ENCODE measurements around the gene CEND1. TPM values are rescaled to one million over a fixed set of nuclear protein-coding genes. Genes with fewer than 3 reads are reported as not detected.

Gene CEND1
- total RNA-seq, 1 experiment from 2014 or later, result not detected

DNA sequence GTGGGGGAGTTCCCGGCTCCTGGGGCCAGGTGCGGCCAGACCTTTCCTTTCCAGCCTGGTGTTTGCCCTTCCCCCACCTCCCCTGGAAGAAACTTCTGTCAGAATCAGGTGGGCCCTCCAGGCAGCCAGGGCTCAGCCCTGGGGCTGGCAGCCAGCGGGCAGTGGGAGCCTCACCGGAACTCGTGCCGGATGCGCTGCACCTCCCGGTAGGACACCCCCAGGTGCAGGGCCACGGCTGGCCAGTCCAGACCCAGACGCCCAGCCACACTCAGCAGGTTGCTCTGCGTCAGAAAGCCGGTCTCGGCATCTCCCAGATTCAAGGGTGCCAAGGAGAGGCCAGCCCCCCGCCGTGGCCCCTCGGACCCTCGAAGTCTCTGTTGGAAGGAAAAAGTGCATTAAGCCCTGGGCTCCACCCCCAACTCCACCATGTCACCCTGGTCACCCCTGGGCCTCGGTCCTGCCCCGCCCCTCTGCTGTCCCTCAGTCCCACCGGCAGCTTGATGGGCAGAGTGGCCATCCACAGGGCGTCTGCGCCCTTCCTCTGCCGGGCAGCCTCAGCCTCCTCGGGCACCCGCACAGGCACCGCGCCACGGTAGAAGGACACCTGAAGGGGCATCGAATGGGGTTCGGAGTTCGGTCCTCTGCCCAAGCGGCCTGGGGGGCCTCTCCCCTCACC is 9.9 kb upstream of the CEND1 start:
- no peaks in the 10 kb centered on the region for H3K79me2 ChIP-seq (ENCODE audit: low read depth)
- POLR2A ChIA-PET (ENCODE audit: unreplicated experiment), result no interaction called here
- peak in 1 of 2 experiments; percentile 30 for DNase-seq
- H3K4me1 ChIP-seq (replicated peaks; ENCODE audit: insufficient read depth), result peaks cover 8% of the 10 kb centered on the region
- H3K27ac ChIP-seq, result no peak overlapping the region
- H2AFZ ChIP-seq, result no peak overlapping the region
- H4K20me1 ChIP-seq (ENCODE audit: insufficient read depth), result no peaks in the 10 kb centered on the region
- H3K27me3 ChIP-seq (ENCODE audit: insufficient read depth, low read depth), result no peaks in the 10 kb centered on the region
- H3K36me3 ChIP-seq (ENCODE audit: low read depth), result no peaks in the 10 kb centered on the region
- H3K9me3 ChIP-seq (ENCODE audit: insufficient read depth, low read depth), result no peaks in the 10 kb centered on the region
- intact Hi-C loops (cut with micrococcal nuclease; ENCODE audit: unreplicated experiment), result loop anchor here (5.0 kb wide), 1 partner anchor 52 kb away; the partner anchor contains the start of gene TALDO1
- TF ChIP-seq, protein P1, sequence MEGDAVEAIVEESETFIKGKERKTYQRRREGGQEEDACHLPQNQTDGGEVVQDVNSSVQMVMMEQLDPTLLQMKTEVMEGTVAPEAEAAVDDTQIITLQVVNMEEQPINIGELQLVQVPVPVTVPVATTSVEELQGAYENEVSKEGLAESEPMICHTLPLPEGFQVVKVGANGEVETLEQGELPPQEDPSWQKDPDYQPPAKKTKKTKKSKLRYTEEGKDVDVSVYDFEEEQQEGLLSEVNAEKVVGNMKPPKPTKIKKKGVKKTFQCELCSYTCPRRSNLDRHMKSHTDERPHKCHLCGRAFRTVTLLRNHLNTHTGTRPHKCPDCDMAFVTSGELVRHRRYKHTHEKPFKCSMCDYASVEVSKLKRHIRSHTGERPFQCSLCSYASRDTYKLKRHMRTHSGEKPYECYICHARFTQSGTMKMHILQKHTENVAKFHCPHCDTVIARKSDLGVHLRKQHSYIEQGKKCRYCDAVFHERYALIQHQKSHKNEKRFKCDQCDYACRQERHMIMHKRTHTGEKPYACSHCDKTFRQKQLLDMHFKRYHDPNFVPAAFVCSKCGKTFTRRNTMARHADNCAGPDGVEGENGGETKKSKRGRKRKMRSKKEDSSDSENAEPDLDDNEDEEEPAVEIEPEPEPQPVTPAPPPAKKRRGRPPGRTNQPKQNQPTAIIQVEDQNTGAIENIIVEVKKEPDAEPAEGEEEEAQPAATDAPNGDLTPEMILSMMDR (conservative IDR thresholded peaks at IDR 0.05), result no peak
- no peak for TF ChIP-seq EZH2 (IDR thresholded peaks at IDR 0.05; ENCODE audit: low read depth)
- no peak overlapping the region for H3K4me3 ChIP-seq
- BruUV-seq (replicated peaks), result no TSS peak
- CTCF ChIA-PET, result no interaction called here
- peaks cover 3% of the 10 kb centered on the region; the same call in 1 of the 2 replicates for H3F3A ChIP-seq (ENCODE audit: insufficient read depth, low read depth)
- no peak overlapping the region for H3K4me2 ChIP-seq
- no peaks in the 10 kb centered on the region for H3K9me2 ChIP-seq (ENCODE audit: insufficient read depth)

DNA sequence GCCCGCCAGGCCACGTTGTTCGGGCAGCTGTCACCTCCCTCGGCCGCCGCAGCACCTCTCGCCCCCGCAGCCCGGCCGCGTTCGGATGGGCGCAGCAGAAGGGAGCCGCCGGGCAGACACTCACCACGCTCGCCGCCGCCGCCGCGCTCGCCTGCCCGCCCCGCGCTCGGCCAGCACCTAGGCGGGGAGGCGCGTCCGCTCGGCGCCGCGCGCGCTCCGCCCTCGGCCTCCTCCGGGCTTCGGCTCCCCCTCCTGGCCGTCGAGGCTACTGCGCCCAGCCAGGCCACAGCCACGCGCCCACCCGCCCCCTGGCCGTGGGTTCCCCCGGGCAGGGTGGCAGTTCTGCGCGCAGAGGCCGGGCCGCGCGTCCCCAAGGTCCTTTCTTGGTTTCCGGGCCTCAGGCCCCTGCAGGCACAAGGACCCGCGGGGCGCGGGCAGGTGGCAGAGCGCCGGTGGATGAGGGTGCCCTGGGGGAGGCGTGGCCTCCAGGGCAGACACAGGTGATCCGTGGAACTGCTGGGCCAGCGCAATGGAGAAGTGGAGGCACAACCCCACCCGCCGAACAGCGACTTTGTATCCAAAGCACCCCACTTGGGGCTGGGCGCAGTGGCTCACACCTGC is 8.3 kb upstream of the CEND1 start, which contains the start of gene SLC25A22:
Gene SLC25A22, minus strand, starts transcription at position 189 of the 621 bp plus-strand sequence. CDS start 3,275 bp downstream, outside the sequence.
- no peaks in the 10 kb centered on the region for H3K36me3 ChIP-seq (ENCODE audit: low read depth)
- H3K9me3 ChIP-seq (ENCODE audit: insufficient read depth, low read depth), result no peaks in the 10 kb centered on the region
- ChIA-PET POLR2A (ENCODE audit: unreplicated experiment) (no interaction called here), CTCF (no interaction called here)
- peak within 1 kb of the TSS; percentile 73 for H2AFZ ChIP-seq
- peaks cover 8% of the 10 kb centered on the region for H3K4me1 ChIP-seq (replicated peaks; ENCODE audit: insufficient read depth)
- no peaks in the 10 kb centered on the region for H4K20me1 ChIP-seq (ENCODE audit: insufficient read depth)
- H3K9me2 ChIP-seq (ENCODE audit: insufficient read depth), result no peaks in the 10 kb centered on the region
- no peaks in the 10 kb centered on the region for H3K27me3 ChIP-seq (ENCODE audit: insufficient read depth, low read depth)
- TF ChIP-seq, protein P1 (conservative IDR thresholded peaks at IDR 0.05), result peak; percentile 75
- no peak for TF ChIP-seq EZH2 (IDR thresholded peaks at IDR 0.05; ENCODE audit: low read depth)
- H3K4me2 ChIP-seq, result peak within 1 kb of the TSS; percentile 77
- H3F3A ChIP-seq (ENCODE audit: insufficient read depth, low read depth), result peaks cover 3% of the 10 kb centered on the region; the same call in 1 of the 2 replicates
- H3K79me2 ChIP-seq (ENCODE audit: low read depth), result no peaks in the 10 kb centered on the region
- peak within 1 kb of the TSS; percentile 80 for H3K4me3 ChIP-seq
- peak; percentile 39 to 80 for DNase-seq
- intact Hi-C loops (cut with micrococcal nuclease; ENCODE audit: unreplicated experiment), result loop anchor here (5.0 kb wide), 1 partner anchor 51 kb away; the partner anchor contains the start of gene TALDO1
- no peak within 1 kb of the TSS for H3K27ac ChIP-seq
- no TSS peak for BruUV-seq (replicated peaks)

DNA sequence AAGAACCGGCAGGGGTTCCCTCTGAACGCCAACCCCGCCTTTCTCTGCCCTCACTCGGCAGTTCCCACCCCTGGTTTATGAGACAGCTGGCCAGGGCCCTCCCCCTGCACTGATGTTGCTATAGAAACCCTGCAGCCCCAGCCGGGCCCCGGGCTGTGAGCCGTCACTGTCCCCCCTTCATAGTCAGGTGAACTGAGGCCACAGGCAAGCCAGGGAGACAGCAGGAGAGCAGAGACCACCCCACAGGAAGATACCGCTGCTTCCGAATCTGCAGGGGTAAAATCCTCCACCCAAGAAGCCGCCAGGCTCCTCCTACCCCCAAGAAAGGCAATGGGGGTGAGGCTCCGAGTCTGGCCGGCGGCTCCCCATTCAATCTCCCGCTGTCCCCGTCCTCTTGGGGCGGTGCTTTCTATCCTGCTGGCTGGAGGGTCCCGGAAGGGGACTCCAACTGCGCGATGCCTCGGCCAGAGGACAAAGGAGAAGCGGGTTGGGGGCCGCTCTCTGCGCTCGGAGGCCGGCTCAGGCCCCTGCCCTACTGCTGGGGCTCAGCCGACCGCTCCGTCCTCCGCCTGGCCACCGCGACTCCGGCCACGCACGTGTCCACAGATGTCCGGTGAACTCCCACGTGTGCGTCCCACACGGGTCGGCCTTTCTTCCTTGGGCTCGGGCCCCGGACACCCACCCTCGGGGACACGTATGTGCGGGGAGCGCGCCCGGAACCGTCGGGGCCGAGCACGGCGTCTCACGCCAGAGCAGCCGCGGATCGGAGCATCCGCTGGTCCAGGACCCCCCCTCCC is 7.6 kb upstream of the CEND1 start:
- POLR2A ChIA-PET (ENCODE audit: unreplicated experiment), result interaction anchor here (0.7 kb wide), 1 partner anchor 38 kb away, joined by 5 read pairs; no protein-coding TSS in a partner anchor

More for the DNA sequence above, 7.6 kb upstream of the CEND1 start:
- Histone ChIP-seq H3K9me3 (ENCODE audit: insufficient read depth, low read depth) (no peaks in the 10 kb centered on the region), H3K9me2 (ENCODE audit: insufficient read depth) (no peaks in the 10 kb centered on the region), H3K27ac (no peak overlapping the region), H3F3A (ENCODE audit: insufficient read depth, low read depth) (peaks cover 3% of the 10 kb centered on the region; the same call in 1 of the 2 replicates), H4K20me1 (ENCODE audit: insufficient read depth) (no peaks in the 10 kb centered on the region), H3K79me2 (ENCODE audit: low read depth) (no peaks in the 10 kb centered on the region), H2AFZ (peak overlapping the region; percentile 73), H3K4me1 (replicated peaks; ENCODE audit: insufficient read depth) (peaks cover 8% of the 10 kb centered on the region), H3K4me3 (peak overlapping the region; percentile 80), H3K27me3 (ENCODE audit: insufficient read depth, low read depth) (no peaks in the 10 kb centered on the region), H3K4me2 (peak overlapping the region; percentile 75), H3K36me3 (ENCODE audit: low read depth) (no peaks in the 10 kb centered on the region)
- TF ChIP-seq EZH2 (IDR thresholded peaks at IDR 0.05; ENCODE audit: low read depth), result no peak
- TF ChIP-seq, protein P1 (conservative IDR thresholded peaks at IDR 0.05), result no peak
- intact Hi-C loops (cut with micrococcal nuclease; ENCODE audit: unreplicated experiment), result loop anchor here (5.0 kb wide), 1 partner anchor 50 kb away; the partner anchor contains the start of gene TALDO1
- BruUV-seq (replicated peaks), result TSS peak; percentile 15
- DNase-seq, result peak; percentile 35 to 57
- CTCF ChIA-PET, result no interaction called here

Data from PC-9 (cell line).